K562 (cell line): ENCODE results near the gene USH1G. TPM values are rescaled to one million over a fixed set of nuclear protein-coding genes. Genes with fewer than 3 reads are reported as not detected.

ENCODE experiments used
- BRF1 ChIP-seq: IDR thresholded peaks from 3 replicates; pipeline ENCODE4 v1.6.1; 2011; ENCODE audit warnings: borderline replicate concordance, mild to moderate bottlenecking; ENCODE audit not compliant: insufficient read length; ENCODE audit errors: extremely low read depth
- CSDE1 ChIP-seq, 2 experiments: fragments of 450-650 bp; IDR thresholded peaks; 2 replicates each; pipeline ENCODE4 v1.6.1; 2016; ENCODE audit warnings: mild to moderate bottlenecking in 1 of 2
- E2F3 ChIP-seq: fragments of 250-450 bp; sonication (Bioruptor Pico); IDR thresholded peaks from 2 replicates; pipeline ENCODE4 v1.4.0; 2020; ENCODE audit warnings: mild to moderate bottlenecking
- JUN ChIP-seq, 2 experiments: sonication (generic) in 1 of 2; formaldehyde crosslinking in 1 of 2; IDR thresholded peaks; 2 replicates each; pipeline versions ENCODE4 v1.6.1 to v1.8.0; 2012 to 2022; ENCODE audit warnings: borderline replicate concordance in 2 of 2, mild to moderate bottlenecking in 2 of 2, improper control_type of control experiment in 1 of 2, low read depth in 1 of 2, low read length in 1 of 2, missing genetic modification reagents in 1 of 2
- JUND ChIP-seq, 2 experiments: IDR thresholded peaks; 2 replicates in 1 of 2; 3 replicates in 1 of 2; pipeline ENCODE4 v1.6.1; 2011; ENCODE audit warnings: borderline replicate concordance in 2 of 2, low read depth in 2 of 2, low read length in 2 of 2, improper control_type of control experiment in 1 of 2, missing biosample characterization in 1 of 2, missing genetic modification characterization in 1 of 2, missing genetic modification reagents in 1 of 2
- L3MBTL2 ChIP-seq: fragments of 450-650 bp; IDR thresholded peaks from 2 replicates; pipeline ENCODE4 v1.6.1; 2016; ENCODE audit warnings: mild to moderate bottlenecking, moderate library complexity
- MTF1 ChIP-seq: fragments of 250-450 bp; sonication (Bioruptor Pico); IDR thresholded peaks from 2 replicates; pipeline ENCODE4 v1.9.0; 2021; ENCODE audit warnings: moderate library complexity, mild to moderate bottlenecking, inconsistent platforms, borderline replicate concordance
- NFE2L1 ChIP-seq: fragments of 450-650 bp; IDR thresholded peaks from 2 replicates; pipeline ENCODE4 v1.6.1; 2016; ENCODE audit warnings: missing genetic modification characterization, low read depth, mild to moderate bottlenecking, missing compliant biosample characterization, moderate library complexity, borderline replicate concordance
- NRF1 ChIP-seq, 2 experiments: fragments of 450-650 bp; IDR thresholded peaks in 1 of 2; conservative IDR thresholded peaks in 1 of 2; 2 replicates each; pipeline ENCODE4 v1.6.1; 2014; ENCODE audit warnings: mild to moderate bottlenecking in 2 of 2
- PCBP1 ChIP-seq: fragments of 200-400 bp; formaldehyde crosslinking; IDR thresholded peaks from 2 replicates; pipeline ENCODE4 v1.6.1; 2018; ENCODE audit warnings: mild to moderate bottlenecking, low read depth, low read length; ENCODE audit not compliant: poor library complexity, severe bottlenecking
- POLR2B ChIP-seq: fragments of 450-650 bp; IDR thresholded peaks from 2 replicates; pipeline ENCODE4 v1.6.1; 2018; ENCODE audit warnings: low read depth; ENCODE audit not compliant: partially characterized antibody
- PTTG1 ChIP-seq: fragments of 450-650 bp; IDR thresholded peaks from 2 replicates; pipeline ENCODE4 v1.6.1; 2016; ENCODE audit warnings: low read depth, mild to moderate bottlenecking, missing genetic modification characterization, missing compliant biosample characterization
- RB1 ChIP-seq: fragments of 450-650 bp; IDR thresholded peaks from 2 replicates; pipeline ENCODE4 v1.6.1; 2017; ENCODE audit warnings: low read depth, mild to moderate bottlenecking
- RBM25 ChIP-seq: fragments of 200-400 bp; formaldehyde crosslinking; IDR thresholded peaks from 2 replicates; pipeline ENCODE4 v1.6.1; 2018; ENCODE audit warnings: low read length, low read depth, moderate library complexity; ENCODE audit not compliant: severe bottlenecking
- RBM39 ChIP-seq: fragments of 200-400 bp; formaldehyde crosslinking; optimal IDR thresholded peaks from 2 replicates; pipeline ENCODE3; 2018; ENCODE audit warnings: low read depth, low read length
- TGIF2 ChIP-seq: sonication (generic); formaldehyde crosslinking; IDR thresholded peaks from 2 replicates; pipeline ENCODE4 v1.8.1; 2022; ENCODE audit warnings: mild to moderate bottlenecking, missing genetic modification reagents, moderate library complexity
- TSC22D4 ChIP-seq: fragments of 450-650 bp; IDR thresholded peaks from 2 replicates; pipeline ENCODE4 v1.6.1; 2016; ENCODE audit warnings: missing genetic modification characterization, missing biosample characterization, control low read depth
- ZNF121 ChIP-seq: sonication (generic); formaldehyde crosslinking; conservative IDR thresholded peaks from 2 replicates; pipeline ENCODE4 v1.8.0; 2022; ENCODE audit warnings: missing genetic modification reagents
- ZNF551 ChIP-seq: fragments of 250-450 bp; sonication (Bioruptor Pico); IDR thresholded peaks from 2 replicates; pipeline ENCODE4 v1.5.0; 2021; ENCODE audit warnings: mild to moderate bottlenecking, moderate library complexity
- ZNF766 ChIP-seq: fragments of 200-800 bp; sonication (Bioruptor generic); conservative IDR thresholded peaks from 2 replicates; pipeline ENCODE4 v1.6.1; 2016; ENCODE audit warnings: missing genetic modification characterization, missing compliant biosample characterization
- ZSCAN32 ChIP-seq: fragments of 450-650 bp; formaldehyde crosslinking; IDR thresholded peaks from 2 replicates; pipeline ENCODE4 v1.4.0; 2020; ENCODE audit warnings: mild to moderate bottlenecking, moderate library complexity
- polyA plus RNA-seq, 8 experiments: library from polyadenylated mRNA; depleted of rRNA in 4 of 8; stranded (reverse) in 5 of 8; unstranded in 3 of 8; fragments of >200 nt; fragmentation: Nextera tagmentation in 2 of 8; fragmentation: Illumina TruSeq in 1 of 8; extraction: Ambion mirVana in 2 of 8; extraction: Trizol in 1 of 8; gene quantifications; 2 replicates each; pipeline versions ENCODE4 v1.2.1 to v1.2.3, GENCODE V29; 2011 to 2014; ENCODE audit warnings: inconsistent platforms in 1 of 8, missing spikeins in 1 of 8
- total RNA-seq, 7 experiments: library from RNA; depleted of rRNA in 6 of 7; stranded (reverse); fragments of >200 nt in 6 of 7; fragmentation: Illumina TruSeq in 2 of 7; extraction: Trizol in 2 of 7; gene quantifications; 2 replicates each; pipeline versions ENCODE4 v1.2.1 to v1.2.3, GENCODE V29; 2011 to 2021; ENCODE audit warnings: low replicate concordance in 1 of 7
- TF ChIP-seq, protein P1 (sequence below), 3 experiments: fragments of 200-800 bp in 1 of 3; fragments of 250-450 bp in 1 of 3; fragments of 450-650 bp in 1 of 3; sonication (Bioruptor Pico) in 1 of 3; sonication (Bioruptor generic) in 1 of 3; formaldehyde crosslinking in 1 of 3; IDR thresholded peaks; 2 replicates each; pipeline versions ENCODE4 v1.6.1 to v1.8.0; 2016 to 2022; ENCODE audit warnings: mild to moderate bottlenecking in 2 of 3, missing genetic modification characterization in 2 of 3, missing compliant biosample characterization in 1 of 3, moderate library complexity in 1 of 3
- TF ChIP-seq, protein P2 (sequence below): sonication (generic); formaldehyde crosslinking; IDR thresholded peaks from 2 replicates; pipeline ENCODE4 v1.8.1; 2022; ENCODE audit warnings: missing genetic modification reagents

Gene USH1G
- total and polyA plus RNA-seq, 9 of the 15 experiments (the other 6 are each of a cell fraction or from before 2014, with no cell fraction given), result 0.22 to 1.00 (median 0.64) TPM; not detected in 2

GRCh38 chr17:74960570-74961342 lies 37.7 kb upstream of the USH1G start (continued):
- TF ChIP-seq L3MBTL2 (peak; percentile 99), NFE2L1 (tag) (no peak), JUN (IDR thresholded peaks at IDR 0.05; ENCODE audit: borderline replicate concordance, low read depth, low read length) (peak; percentile 54; the same call in 1 of the 2 replicates), JUN (CRISPR knock-in tag; IDR thresholded peaks at IDR 0.05; ENCODE audit: borderline replicate concordance) (no peak), POLR2B (no peak), E2F3 (no peak), RB1 (peak; percentile 81), ZNF766 (CRISPR knock-in tag) (no peak), PCBP1 (no peak), TSC22D4 (tag) (no peak), BRF1 (no peak), JUND (IDR thresholded peaks at IDR 0.05; ENCODE audit: borderline replicate concordance, low read depth, low read length) (peak; percentile 51; the same call in 1 of the 2 replicates), JUND (tag; IDR thresholded peaks at IDR 0.05; ENCODE audit: borderline replicate concordance, low read depth, low read length) (no peak; the same call in 2 of the 3 replicates), RBM39 (no peak), TGIF2 (CRISPR knock-in tag) (no peak), ZNF551 (CRISPR knock-in tag) (no peak), PTTG1 (tag) (no peak), ZSCAN32 (no peak), MTF1 (no peak), ZNF121 (CRISPR knock-in tag) (no peak), NRF1 (conservative IDR thresholded peaks at IDR 0.05 in 1 of 2, IDR thresholded peaks at IDR 0.05 in 1 of 2) (no peak; a peak in 1 of 4 replicates), RBM25 (no peak), CSDE1 (IDR thresholded peaks at IDR 0.05) (no peak; a peak in 1 of 4 replicates)
- TF ChIP-seq, protein P1, sequence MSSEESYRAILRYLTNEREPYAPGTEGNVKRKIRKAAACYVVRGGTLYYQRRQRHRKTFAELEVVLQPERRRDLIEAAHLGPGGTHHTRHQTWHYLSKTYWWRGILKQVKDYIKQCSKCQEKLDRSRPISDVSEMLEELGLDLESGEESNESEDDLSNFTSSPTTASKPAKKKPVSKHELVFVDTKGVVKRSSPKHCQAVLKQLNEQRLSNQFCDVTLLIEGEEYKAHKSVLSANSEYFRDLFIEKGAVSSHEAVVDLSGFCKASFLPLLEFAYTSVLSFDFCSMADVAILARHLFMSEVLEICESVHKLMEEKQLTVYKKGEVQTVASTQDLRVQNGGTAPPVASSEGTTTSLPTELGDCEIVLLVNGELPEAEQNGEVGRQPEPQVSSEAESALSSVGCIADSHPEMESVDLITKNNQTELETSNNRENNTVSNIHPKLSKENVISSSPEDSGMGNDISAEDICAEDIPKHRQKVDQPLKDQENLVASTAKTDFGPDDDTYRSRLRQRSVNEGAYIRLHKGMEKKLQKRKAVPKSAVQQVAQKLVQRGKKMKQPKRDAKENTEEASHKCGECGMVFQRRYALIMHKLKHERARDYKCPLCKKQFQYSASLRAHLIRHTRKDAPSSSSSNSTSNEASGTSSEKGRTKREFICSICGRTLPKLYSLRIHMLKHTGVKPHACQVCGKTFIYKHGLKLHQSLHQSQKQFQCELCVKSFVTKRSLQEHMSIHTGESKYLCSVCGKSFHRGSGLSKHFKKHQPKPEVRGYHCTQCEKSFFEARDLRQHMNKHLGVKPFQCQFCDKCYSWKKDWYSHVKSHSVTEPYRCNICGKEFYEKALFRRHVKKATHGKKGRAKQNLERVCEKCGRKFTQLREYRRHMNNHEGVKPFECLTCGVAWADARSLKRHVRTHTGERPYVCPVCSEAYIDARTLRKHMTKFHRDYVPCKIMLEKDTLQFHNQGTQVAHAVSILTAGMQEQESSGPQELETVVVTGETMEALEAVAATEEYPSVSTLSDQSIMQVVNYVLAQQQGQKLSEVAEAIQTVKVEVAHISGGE (CRISPR knock-in tag; IDR thresholded peaks at IDR 0.05), result no peak
- TF ChIP-seq, protein P2, sequence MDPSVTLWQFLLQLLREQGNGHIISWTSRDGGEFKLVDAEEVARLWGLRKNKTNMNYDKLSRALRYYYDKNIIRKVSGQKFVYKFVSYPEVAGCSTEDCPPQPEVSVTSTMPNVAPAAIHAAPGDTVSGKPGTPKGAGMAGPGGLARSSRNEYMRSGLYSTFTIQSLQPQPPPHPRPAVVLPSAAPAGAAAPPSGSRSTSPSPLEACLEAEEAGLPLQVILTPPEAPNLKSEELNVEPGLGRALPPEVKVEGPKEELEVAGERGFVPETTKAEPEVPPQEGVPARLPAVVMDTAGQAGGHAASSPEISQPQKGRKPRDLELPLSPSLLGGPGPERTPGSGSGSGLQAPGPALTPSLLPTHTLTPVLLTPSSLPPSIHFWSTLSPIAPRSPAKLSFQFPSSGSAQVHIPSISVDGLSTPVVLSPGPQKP, result no peak
